GM10847 (cell line): ENCODE data around the gene CLINT1.
A peak's percentile ranks its signal among the peaks of the same experiment; 100 is the strongest.

Source experiments
- POLR2A ChIP-seq: IDR thresholded peaks from 2 replicates; pipeline ENCODE4 v1.6.1; 2011; ENCODE audit not compliant: insufficient read length; ENCODE audit errors: extremely low read depth

CLINT1 gene

GRCh38 chr5:157750320-157750719 is 108.6 kb downstream of the CLINT1 start:
- no peak for TF ChIP-seq POLR2A

GRCh38 chr5:157749462-157749799 is 109.5 kb downstream of the CLINT1 start:
- no peak for TF ChIP-seq POLR2A

DNA sequence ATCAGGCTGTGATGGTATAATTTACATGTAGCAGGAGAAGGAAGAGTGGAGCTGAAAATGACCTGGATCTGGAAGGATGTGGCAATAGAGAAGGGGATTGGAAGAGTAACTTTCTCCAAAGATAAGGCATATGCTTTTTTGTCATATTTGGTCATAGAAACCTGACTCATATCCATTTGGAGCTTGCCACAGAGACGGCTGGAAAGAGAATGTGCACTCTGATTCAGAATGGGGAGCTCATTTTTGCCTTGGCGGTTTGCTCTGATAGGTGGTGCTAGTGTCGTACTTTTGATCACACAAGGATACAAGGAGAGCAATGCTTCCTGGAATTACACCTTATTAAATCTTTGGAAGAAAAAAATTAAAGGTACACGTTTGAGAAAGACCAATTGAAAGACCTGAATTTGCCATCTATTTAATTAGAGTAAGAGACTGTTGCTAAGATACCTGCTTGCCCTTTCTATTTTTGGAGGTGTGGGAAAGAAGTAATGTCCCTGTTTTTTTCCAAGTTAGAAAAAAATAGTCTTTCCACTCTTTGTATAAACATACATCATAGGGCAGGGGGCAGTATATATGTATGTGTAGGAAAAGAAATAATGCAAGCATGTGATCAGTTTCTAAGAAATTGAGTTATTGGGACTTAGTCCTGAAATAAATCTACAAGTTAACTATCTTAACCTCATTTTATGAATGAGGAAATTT is 110.0 kb downstream of the CLINT1 start:
- TF ChIP-seq POLR2A: no peak

DNA sequence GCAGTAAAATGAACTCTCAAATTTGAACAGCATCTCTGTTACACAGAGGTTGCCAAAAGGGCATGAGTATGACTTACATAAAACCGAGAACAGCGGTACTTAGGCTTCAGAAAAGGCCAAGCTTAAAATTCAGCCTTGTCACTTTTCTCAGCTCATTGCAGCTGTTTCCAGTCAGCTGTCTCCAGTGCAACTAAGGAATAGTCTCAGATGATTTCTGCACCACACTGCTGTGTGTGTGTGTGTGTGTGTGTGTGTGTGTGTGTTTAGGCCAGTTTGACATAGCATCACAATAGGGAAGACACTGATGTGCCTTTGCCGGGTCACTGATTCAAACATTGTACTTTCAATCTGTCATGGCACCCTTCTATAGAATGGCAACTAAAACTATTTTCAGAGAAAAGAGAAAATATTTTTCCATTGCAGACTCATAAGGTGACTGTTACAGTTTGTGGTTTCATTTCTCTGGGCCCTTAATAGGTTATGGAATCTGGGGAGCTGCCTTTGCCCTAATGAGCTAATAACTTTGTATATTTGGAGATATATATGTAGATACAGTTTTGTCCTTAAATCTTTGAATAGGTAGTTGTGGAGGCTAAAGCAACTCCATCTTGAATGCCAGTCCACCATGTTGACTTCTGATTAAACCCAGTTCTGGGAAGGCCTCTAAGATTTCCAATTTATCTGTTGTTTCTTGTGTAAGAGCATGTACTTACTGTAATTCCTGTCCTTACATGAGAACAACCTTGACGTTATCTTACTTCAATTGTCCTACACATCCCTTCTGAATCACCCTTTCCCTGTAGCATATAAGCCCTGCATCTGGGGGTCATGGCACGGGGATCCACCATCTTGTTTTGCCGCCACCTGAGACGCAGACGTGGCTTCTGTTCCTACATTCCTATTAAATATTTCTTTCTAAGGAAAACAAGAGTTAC is 110.9 kb downstream of the CLINT1 start:
- no peak for TF ChIP-seq POLR2A

- TF ChIP-seq POLR2A: no peak
Measured at GRCh38 chr5:157747173-157747740, 111.7 kb downstream of the CLINT1 start.

DNA sequence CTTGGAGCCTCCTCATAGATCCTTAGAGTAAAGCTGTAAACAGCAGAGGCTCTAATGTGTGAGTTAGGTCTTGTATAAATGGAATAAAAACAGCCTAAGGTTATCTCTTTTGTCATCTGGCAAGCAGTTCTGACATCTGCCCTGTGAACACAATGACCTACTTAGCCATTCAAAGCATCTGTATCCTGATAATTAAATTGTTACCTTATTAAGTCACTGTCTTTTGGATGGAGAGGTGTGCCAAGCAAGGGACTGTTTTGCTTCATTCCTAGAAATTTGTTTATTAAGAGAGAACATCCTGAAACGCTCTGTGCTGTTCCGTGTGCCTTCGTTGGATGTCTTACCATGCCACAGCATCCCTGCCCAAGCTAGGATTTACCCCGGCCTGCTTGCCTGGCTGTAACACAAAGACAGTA is 113.9 kb downstream of the CLINT1 start:
- no peak for TF ChIP-seq POLR2A

- no peak for TF ChIP-seq POLR2A
Measured at GRCh38 chr5:157744051-157745011, 114.6 kb downstream of the CLINT1 start.

DNA sequence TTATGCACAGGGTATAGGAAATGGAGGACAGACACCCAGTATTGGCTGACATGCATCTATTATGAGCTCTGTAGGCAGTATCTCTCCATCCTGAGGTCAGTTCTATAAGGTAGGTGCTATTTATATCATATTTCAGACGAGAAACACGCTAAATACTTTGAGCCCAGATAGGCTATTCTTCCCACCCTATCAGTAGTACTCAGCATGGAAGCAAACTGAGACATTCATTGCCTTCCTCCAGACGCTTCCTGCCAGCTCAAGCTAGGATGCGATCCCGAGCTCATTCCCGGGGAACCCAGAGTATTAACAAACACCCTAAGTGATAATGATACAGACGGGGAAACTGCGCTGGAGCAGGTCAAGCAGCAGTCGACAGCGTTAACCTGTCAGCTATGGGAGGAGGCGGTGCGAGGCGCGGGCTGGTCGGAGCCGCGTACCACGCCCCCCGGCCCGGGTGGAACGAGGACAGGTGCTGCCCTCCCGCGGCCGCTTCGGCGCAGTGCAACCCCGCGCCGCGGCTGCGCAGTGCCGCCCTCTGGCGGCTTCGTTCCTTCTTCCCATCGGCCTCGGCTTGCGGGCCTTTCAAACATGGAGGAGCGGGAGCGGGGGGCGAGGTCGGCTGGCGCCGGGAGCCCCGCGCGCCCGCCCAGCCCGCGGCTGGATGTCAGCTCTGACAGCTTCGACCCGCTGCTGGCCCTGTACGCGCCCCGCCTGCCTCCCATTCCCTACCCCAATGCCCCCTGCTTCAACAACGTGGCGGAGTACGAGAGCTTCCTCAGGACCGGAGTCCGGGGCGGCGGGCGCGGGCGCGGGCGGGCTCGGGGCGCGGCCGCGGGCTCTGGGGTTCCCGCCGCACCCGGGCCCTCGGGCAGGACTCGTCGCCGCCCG is 115.5 kb downstream of the CLINT1 start, which contains the start of gene LSM11:
LSM11 (plus strand) TSS at position 550 of the 888 bp plus-strand sequence; CDS start at position 589, 39 bp downstream.
- TF ChIP-seq POLR2A: peak; percentile 23

DNA sequence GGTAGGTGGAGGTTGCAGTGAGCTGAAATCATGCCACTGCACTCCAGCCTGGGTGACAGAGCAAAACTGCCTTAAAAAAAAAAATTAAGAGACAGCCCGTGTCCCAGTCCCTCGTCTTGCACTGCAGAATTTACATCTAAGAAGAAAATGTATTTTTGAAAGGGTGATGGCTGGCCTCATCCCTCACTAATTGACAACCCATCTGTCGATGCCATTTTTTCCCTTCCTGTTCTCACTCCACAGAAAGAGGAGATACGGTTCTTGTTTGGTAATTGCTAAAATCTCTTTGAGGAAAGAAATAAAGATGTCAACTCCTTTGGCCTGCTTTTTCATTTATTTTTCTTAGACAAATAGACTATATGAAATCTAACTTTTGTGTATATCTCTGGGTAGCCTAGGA is 117.8 kb downstream of the CLINT1 start:
- no peak for TF ChIP-seq POLR2A

DNA sequence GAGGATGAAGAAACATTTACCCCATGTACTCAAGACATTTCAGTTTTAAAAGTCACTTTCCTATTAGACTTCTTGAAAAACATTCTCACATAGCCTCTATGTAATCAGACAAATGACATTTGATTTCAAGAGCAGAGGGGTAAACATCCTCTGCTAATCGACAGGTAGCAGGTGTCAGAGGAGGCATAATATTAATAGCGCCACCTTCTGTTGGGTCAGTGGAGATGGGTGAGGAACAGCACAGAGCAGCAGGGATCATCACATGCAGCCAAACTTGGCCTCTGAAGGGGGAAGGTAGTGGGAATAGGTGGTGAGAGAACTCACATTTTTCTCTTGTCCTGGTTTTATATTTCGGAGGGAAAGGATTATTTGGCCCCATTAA is 118.7 kb downstream of the CLINT1 start:
- no peak for TF ChIP-seq POLR2A

DNA sequence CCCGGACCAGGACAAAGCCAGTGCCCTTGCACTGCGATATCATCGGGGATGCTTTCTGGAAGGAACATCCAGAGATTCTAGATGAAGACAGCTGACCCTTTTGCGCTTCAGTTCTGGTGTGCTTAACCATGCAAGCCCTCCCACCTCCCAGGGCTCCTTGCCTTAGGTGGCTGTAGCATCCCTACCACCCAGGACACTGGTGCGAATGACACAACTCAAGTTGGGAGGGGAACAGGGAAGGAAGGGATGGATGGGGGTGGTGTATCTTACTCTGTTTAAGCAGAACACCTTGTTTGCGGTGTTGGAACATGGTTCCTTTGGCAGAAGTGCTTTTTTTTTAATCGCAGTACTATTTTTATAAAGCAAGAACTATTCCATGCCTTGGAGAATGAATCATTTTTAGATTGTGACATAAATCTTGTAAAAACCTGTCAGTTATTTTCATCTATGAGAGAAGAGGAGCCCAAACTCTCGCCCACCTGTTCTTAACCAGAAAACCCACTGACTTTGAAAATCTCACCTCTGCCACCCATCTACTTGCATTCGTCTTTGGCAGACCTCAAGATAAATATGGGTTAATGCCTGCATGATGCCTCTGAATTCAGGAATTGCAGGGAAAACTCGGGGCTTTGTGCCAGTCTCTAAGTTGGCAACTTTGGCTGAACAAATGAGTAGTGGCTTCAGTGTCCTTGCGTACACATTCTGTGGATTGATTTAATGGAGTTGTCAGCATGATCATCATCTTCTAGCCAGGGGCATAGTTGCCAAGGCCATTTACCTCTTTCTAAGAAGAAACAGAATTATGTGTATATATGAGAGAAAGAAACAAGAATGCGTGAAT is 119.3 kb downstream of the CLINT1 start:
- no peak for TF ChIP-seq POLR2A

- no peak for TF ChIP-seq POLR2A
Measured at GRCh38 chr5:157735991-157736390, 123.0 kb downstream of the CLINT1 start.
